Smooth muscle cell of bladder (primary cell): ENCODE measurements around the gene GBP7. TPM values are rescaled to one million over a fixed set of nuclear protein-coding genes. Genes with fewer than 3 reads are reported as not detected.

Experiments used
- total RNA-seq: library from RNA; depleted of rRNA; stranded (reverse); fragments of >200 nt; gene quantifications from 2 replicates; pipeline ENCODE4 v1.2.3, GENCODE V29; 2014

Gene GBP7
- total RNA-seq, result not detected in 2 replicates

DNA sequence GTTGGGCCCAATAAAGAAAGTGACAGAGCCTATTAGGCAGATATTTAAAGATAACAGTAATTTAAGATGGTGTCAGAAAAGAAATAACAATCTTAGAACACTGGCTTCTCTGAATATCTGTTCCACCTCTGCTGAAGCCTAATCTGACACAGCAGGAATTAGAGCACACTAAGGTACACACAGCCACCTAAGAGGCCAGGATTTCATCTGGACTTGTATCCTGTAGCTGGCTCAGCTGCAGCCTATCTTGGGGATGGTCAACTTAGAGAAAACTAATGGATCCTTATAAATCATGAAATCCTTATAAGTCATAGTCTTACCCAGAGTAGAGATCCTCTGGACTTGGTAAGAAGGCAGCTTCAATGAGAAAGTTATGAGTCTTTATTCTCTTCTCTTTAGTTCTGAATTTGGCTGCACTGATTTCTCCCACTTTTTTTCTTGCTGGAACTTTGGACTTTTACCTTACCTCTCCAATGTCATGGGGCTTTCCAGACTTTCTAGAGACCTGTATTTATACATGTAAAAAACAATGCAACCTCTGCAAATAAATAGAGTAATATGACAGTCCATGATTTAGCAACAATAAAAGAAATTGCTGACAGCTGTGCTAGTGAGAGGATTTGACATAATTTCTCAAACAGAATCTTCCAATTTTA, at the start of gene GBP7:
TSS of gene GBP7 (minus strand) at position 403 of the 656 bp plus-strand sequence. CDS start 4,068 bp downstream, outside the sequence.

DNA sequence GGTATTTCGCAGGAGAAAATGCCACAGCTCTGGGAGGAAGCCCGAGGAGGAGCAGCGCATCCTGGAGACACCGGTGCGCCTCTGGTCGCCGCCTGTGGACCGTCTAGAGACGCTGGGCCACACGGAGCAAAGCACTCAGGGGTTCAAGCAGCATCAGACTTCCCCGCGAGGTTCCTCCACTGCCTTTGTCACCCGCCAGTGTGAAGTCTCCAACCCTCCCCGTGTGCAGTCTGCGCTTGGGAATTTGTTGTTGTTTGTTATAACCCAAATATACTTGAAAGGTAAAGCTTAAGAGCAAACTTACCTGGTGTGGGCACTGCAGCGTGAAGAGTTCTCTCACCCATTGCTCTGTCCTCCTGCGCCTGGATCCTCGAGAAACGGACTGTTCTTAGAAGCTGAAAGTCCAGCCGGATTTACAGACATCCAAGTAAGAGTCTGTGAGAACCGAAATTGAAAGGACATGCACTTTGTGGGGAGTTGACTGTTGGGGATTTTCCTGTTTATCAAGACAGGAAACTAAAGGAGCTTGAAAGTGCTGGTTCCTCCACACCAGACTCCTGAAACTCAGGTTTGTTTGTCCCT, 22.8 kb upstream of the GBP7 start, which contains the start of gene GBP4:
TSS of gene GBP4 (minus strand) at position 452 of the 582 bp plus-strand sequence. CDS start at position 344, 108 bp downstream.

DNA sequence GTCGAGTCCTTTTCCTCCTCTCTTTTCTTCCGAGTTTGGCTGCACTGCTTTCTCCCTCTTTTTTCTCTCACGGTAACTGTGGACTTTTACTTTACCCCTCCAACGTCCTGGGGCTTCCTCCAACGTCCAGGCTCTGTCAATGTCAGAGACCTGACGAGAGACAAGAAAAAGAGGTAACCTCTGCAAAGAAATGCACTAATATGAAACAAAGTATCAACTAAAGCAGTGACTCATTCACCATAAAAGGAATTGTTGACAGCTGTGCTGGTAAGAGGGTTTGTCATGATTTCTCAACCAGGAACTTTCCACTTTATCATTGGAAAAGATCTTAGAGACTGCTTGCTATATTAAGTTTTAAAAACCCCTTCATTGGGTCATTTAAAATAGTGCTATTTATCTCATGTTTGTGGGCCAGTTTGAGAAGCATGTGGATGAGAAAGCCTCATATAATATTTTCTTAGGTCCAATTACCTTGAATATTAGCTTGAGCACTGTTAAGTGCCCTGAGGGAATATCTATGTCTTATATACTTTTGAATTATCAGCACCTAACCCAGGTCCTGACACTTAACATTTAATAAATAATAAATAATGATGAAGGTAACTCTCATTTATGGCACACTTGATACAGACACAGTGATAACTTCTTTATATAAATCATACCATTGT, 49.8 kb downstream of the GBP7 start, which contains the start of gene GBP2:
TSS of gene GBP2 (minus strand) at position 202 of the 668 bp plus-strand sequence. CDS start 4,148 bp downstream, outside the sequence.

Other genes with a start within 250 kb of the GBP7 start
- 36.2 and 45.5 TPM in 2 replicates for gene KYAT3, start 183.4 kb downstream of the GBP7 start, total RNA-seq
- gene RBMXL1, start 183.4 kb downstream of the GBP7 start, total RNA-seq, result 8.0 and 8.7 TPM in 2 replicates
- 23.7 and 31.0 TPM in 2 replicates for gene GBP3, start 153.1 kb downstream of the GBP7 start, total RNA-seq
- 16.5 and 26.9 TPM in 2 replicates for gene GBP1, start 110.8 kb downstream of the GBP7 start, total RNA-seq
- gene GBP2, start 49.9 kb downstream of the GBP7 start, total RNA-seq, result 67.4 and 71.0 TPM in 2 replicates
- gene GBP4, start 22.9 kb upstream of the GBP7 start, total RNA-seq, result 2.6 and 4.5 TPM in 2 replicates
- 0.09 and 0.14 TPM in 2 replicates for gene GBP5, start 96.9 kb upstream of the GBP7 start, total RNA-seq
- gene GBP6, start 188.1 kb upstream of the GBP7 start, total RNA-seq, result under 0.01 TPM in 1 of 2 replicates, not detected in the other